T-cell (primary cell): ENCODE measurements around the gene MAPK7. TPM values are rescaled to one million over a fixed set of nuclear protein-coding genes. Genes with fewer than 3 reads are reported as not detected.

Experiments used
- ATAC-seq, 4 experiments: fragments of 200-7000 bp in 3 of 4; fragments of 150-1000 bp in 1 of 4; cut with Tn5 transposase; replicated peaks in 1 of 4; 1 replicate in 3 of 4; 2 replicates in 1 of 4; pipeline ENCODE4 v1.10.0; 2021; ENCODE audit warnings: moderate library complexity in 3 of 4, mild to moderate bottlenecking in 2 of 4, moderate number of reproducible peaks in 1 of 4
- CTCF ChIA-PET, 2 donors: fragments of 300-600 bp; sonication (Branson Sonifier 250); formaldehyde crosslinking; loops; one replicate each; lab custom pipeline; 2022; ENCODE audit warnings: antibody characterized with exemption in 2 of 2; lab: Charles Lee
- POLR2A ChIA-PET, 2 donors: fragments of 300-600 bp; sonication (Branson Sonifier 250); formaldehyde crosslinking; loops; one replicate each; lab custom pipeline; 2022; ENCODE audit warnings: antibody characterized with exemption in 2 of 2; lab: Charles Lee
- DNase-seq, 35 experiments: peaks; one replicate each; pipeline versions ENCODE4 v3.0.0 to v3.0.0-alpha.2; 2013 to 2023
- H3K27ac ChIP-seq: one replicate; pipeline ENCODE4 v1.5.1; 2013; ENCODE audit warnings: low read length
- H3K27me3 ChIP-seq, 2 experiments: replicated peaks in 1 of 2; 1 replicate in 1 of 2; 2 replicates in 1 of 2; pipeline versions ENCODE4 v1.6.1 to v1.7.0; 2013; ENCODE audit warnings: low read length in 1 of 2, mixed read lengths in 1 of 2; ENCODE audit not compliant: control insufficient read depth in 2 of 2, insufficient read depth in 2 of 2; ENCODE audit errors: extremely low read depth in 1 of 2
- H3K36me3 ChIP-seq, 2 donors: 1 replicate in 1 of 2; 2 replicates in 1 of 2; pipeline versions ENCODE4 v1.6.1 to v1.7.0; 2013; ENCODE audit warnings: low read length in 1 of 2; ENCODE audit not compliant: control insufficient read depth in 2 of 2, insufficient read depth in 1 of 2; ENCODE audit errors: extremely low read depth in 1 of 2
- H3K4me1 ChIP-seq, 2 experiments: 1 replicate in 1 of 2; 2 replicates in 1 of 2; pipeline versions ENCODE4 v1.6.1 to v1.7.0; 2013; ENCODE audit warnings: low read length in 2 of 2, mixed read lengths in 1 of 2; ENCODE audit not compliant: insufficient read depth in 2 of 2, control insufficient read depth in 1 of 2; ENCODE audit errors: extremely low read depth in 1 of 2
- H3K4me3 ChIP-seq, 2 donors: 1 replicate in 1 of 2; 2 replicates in 1 of 2; pipeline versions ENCODE4 v1.5.1 to v1.7.0; 2013; ENCODE audit warnings: mild to moderate bottlenecking in 2 of 2, low read length in 1 of 2, moderate library complexity in 1 of 2; ENCODE audit not compliant: control insufficient read depth in 1 of 2; ENCODE audit errors: extremely low read depth in 1 of 2
- H3K9me3 ChIP-seq: 2 replicates; pipeline ENCODE4 v1.7.0; 2013
- H3K27ac Mint-ChIP-seq, 2 donors: one replicate each; pipeline ENCODE4 v1.8.0; 2020 to 2021; ENCODE audit warnings: mild to moderate bottlenecking in 2 of 2, mixed read lengths in 2 of 2
- H3K27me3 Mint-ChIP-seq, 2 donors: one replicate each; pipeline ENCODE4 v1.8.0; 2021 to 2022; ENCODE audit warnings: mixed read lengths in 2 of 2
- H3K36me3 Mint-ChIP-seq: one replicate; pipeline ENCODE4 v1.8.0; 2021; ENCODE audit warnings: mixed read lengths
- H3K4me1 Mint-ChIP-seq, 3 donors: one replicate each; pipeline ENCODE4 v1.8.0; 2020 to 2022; ENCODE audit warnings: mixed read lengths in 3 of 3, mild to moderate bottlenecking in 1 of 3
- H3K4me3 Mint-ChIP-seq, 3 donors: one replicate each; pipeline ENCODE4 v1.8.0; 2020 to 2022; ENCODE audit warnings: mild to moderate bottlenecking in 3 of 3, mixed read lengths in 3 of 3, moderate library complexity in 3 of 3
- H3K9me3 Mint-ChIP-seq, 3 donors: one replicate each; pipeline ENCODE4 v1.8.0; 2020 to 2022; ENCODE audit warnings: mixed read lengths in 3 of 3
- WGBS: methylation state at CpG from one replicate; pipeline ENCODE4 v1.1.5; 2013; ENCODE audit warnings: missing lambda C conversion rate; ENCODE audit not compliant: insufficient coverage; 5-methylcytosine and 5-hydroxymethylcytosine counted together
- total RNA-seq, 35 experiments: library from RNA in 6 of 35; stranded (reverse) in 6 of 35; fragments of 120-200 nt in 1 of 35; gene quantifications; one replicate each; pipeline versions ENCODE4 v1.2.1 to v1.2.4 and lab custom pipeline; 2013 to 2026

The MAPK7 gene
- total RNA-seq, 5 donors from 2014 or later (not counting 1 experiment from before 2014, with no cell fraction given), result 14.6 to 29.8 (median 27.9) TPM

DNA sequence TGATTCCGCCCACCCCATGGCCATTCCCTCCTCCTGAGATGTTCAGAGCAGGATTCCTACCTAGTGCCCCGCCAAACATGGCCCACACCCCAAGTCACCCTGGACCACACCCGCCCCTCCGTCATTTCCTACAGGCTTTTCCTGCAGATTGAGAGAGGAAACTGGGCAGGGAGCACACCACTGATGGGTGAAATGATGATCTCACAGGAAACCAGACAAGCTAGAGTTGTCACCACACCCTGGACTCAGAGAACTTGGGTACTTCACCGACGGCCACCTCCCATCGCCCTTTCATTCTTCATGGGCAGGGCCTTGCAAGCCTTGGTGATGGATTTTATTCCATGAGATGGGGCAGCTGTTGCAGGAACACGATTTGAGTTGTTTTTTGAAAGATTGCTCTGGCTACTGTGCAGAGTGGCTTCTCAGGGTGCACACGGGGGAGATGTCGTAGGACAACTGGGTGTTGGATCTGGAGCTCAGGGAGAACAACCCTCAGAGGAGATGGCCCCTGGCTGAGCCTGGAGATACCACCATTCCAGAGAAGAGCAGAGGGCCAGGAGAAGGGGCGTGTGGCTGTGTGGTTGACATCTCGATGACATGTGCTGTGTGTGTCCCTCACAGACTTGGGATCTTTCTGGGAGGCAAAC is 8.3 kb upstream of the MAPK7 start:
- ChIA-PET CTCF (interaction anchor here in 1 of 2 donors (1.3 kb wide), 1 partner anchor 78 kb away, joined by 3 read pairs; no protein-coding TSS in a partner anchor), POLR2A (no interaction called here)
- Histone ChIP-seq H3K27me3 (peaks cover 0 to 3% of the 10 kb centered on the region in 2 experiments), H3K27ac (peak overlapping the region; percentile 81), H3K4me3 (peak overlapping the region in 1 of 2 donors; percentile 20), H3K36me3 (no peaks in the 10 kb centered on the region), H3K4me1 (peaks cover 15 to 42% of the 10 kb centered on the region in 2 experiments), H3K9me3 (no peaks in the 10 kb centered on the region)
- peaks cover 0 to 4% of the 10 kb centered on the region in 2 donors for H3K27me3 Mint-ChIP-seq
- ATAC-seq, result peak; percentile 46 to 91 (median 83)
- H3K36me3 Mint-ChIP-seq, result no peaks in the 10 kb centered on the region
- H3K9me3 Mint-ChIP-seq, result no peaks in the 10 kb centered on the region
- peak overlapping the region; percentile 83 to 88 for H3K27ac Mint-ChIP-seq
- peaks cover 35 to 50% (median 38%) of the 10 kb centered on the region in 3 donors for H3K4me1 Mint-ChIP-seq
- 71% methylated on average over 6 of the region's 12 CpGs for WGBS
- peak in 17 of 35 experiments; percentile 15 to 61 (median 26) for DNase-seq
- H3K4me3 Mint-ChIP-seq, result peak overlapping the region; percentile 51 to 73 (median 72)

GRCh38 chr17:19370493-19370960 is 7.8 kb upstream of the MAPK7 start:
- Histone ChIP-seq H3K4me1 (peaks cover 15 to 42% of the 10 kb centered on the region in 2 experiments), H3K27ac (peak overlapping the region; percentile 81), H3K9me3 (no peaks in the 10 kb centered on the region), H3K4me3 (no peak overlapping the region), H3K27me3 (no peaks in the 10 kb centered on the region), H3K36me3 (no peaks in the 10 kb centered on the region)
- ChIA-PET POLR2A (no interaction called here), CTCF (interaction anchor here in 1 of 2 donors (1.3 kb wide), 1 partner anchor 77 kb away, joined by 3 read pairs; no protein-coding TSS in a partner anchor)
- H3K27me3 Mint-ChIP-seq, result peaks cover 0 to 4% of the 10 kb centered on the region in 2 donors
- no peaks in the 10 kb centered on the region for H3K9me3 Mint-ChIP-seq
- DNase-seq, result peak in 3 of 35 experiments; percentile 5 to 23 (median 14)
- peak overlapping the region; percentile 83 to 88 for H3K27ac Mint-ChIP-seq
- peak overlapping the region in 2 of 3 donors; percentile 72 to 73 for H3K4me3 Mint-ChIP-seq
- no peaks in the 10 kb centered on the region for H3K36me3 Mint-ChIP-seq
- WGBS, result 24% methylated on average over 7 of the region's 7 CpGs
- ATAC-seq, result peak in 3 of 4 experiments; percentile 20 to 58 (median 37)
- H3K4me1 Mint-ChIP-seq, result peaks cover 35 to 50% (median 38%) of the 10 kb centered on the region in 3 donors

DNA sequence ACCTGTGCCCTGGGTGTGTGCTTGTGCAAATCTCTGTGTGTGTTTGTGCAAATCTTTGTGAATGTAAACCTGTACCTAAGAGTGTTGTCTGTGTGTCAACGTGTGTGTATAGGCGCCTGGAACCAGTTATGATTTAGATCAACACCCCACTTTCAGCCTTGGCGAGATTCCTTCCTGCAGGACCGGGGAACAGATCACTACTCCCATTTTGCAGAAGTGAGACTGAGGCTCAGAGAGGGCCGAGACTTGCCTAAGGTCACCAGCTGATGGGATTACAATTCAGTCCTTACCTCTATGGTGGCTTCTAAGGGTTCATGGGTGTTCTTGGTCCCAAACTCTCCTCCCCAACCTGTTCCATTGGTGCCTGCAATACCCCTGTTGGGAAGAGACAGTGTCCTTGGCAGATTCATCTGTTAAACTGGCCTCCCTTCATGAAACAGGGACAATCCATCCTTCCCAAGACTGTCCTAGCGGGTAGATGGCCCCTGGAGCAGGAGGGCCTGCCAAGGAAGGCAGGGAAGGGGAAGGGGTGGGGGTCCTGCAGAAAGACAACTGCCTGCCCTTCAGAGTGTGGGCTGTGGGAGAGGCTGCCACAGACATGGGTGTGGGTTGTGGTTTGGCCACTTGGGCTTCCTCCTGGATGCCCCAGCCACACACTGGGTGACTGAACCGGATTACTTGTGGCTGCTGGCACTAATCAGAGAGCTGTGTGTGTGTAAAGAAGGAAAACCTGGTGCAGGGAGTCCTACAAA is 6.9 kb upstream of the MAPK7 start:
- no peaks in the 10 kb centered on the region for H3K36me3 ChIP-seq
- no peaks in the 10 kb centered on the region for H3K27me3 Mint-ChIP-seq
- H3K27ac ChIP-seq, result peak overlapping the region; percentile 81
- H3K9me3 Mint-ChIP-seq, result no peaks in the 10 kb centered on the region
- peaks cover 35 to 57% (median 40%) of the 10 kb centered on the region in 3 donors for H3K4me1 Mint-ChIP-seq
- no peaks in the 10 kb centered on the region for H3K36me3 Mint-ChIP-seq
- ChIA-PET POLR2A (no interaction called here), CTCF (interaction anchor here in 1 of 2 donors (1.4 kb wide), 1 partner anchor 9 kb away, joined by 4 read pairs; the partner anchor contains the start of gene B9D1)
- no peaks in the 10 kb centered on the region for H3K9me3 ChIP-seq
- 73% methylated on average over 3 of the region's 7 CpGs for WGBS
- DNase-seq, result no peak
- ATAC-seq, result no peak
- H3K4me3 Mint-ChIP-seq, result peak overlapping the region in 2 of 3 donors; percentile 35 to 72
- no peak overlapping the region for H3K4me3 ChIP-seq
- H3K27me3 ChIP-seq, result no peaks in the 10 kb centered on the region
- H3K27ac Mint-ChIP-seq, result peak overlapping the region; percentile 80 to 83
- peaks cover 15 to 45% of the 10 kb centered on the region in 2 experiments for H3K4me1 ChIP-seq

- WGBS, result 88% methylated on average over 3 of the region's 9 CpGs
- H3K27ac ChIP-seq, result no peak overlapping the region
- ATAC-seq, result no peak
- ChIA-PET CTCF (interaction anchor here in 1 of 2 donors (1.4 kb wide), 1 partner anchor 9 kb away, joined by 4 read pairs; the partner anchor contains the start of gene B9D1), POLR2A (no interaction called here)
- no peak for DNase-seq
- no peaks in the 10 kb centered on the region for H3K27me3 Mint-ChIP-seq
- no peaks in the 10 kb centered on the region for H3K27me3 ChIP-seq
- H3K36me3 ChIP-seq, result no peaks in the 10 kb centered on the region
- H3K27ac Mint-ChIP-seq, result peak overlapping the region; percentile 52 to 55
- H3K36me3 Mint-ChIP-seq, result no peaks in the 10 kb centered on the region
- H3K4me1 Mint-ChIP-seq, result peaks cover 39 to 60% (median 44%) of the 10 kb centered on the region in 3 donors
- H3K4me3 Mint-ChIP-seq, result peak overlapping the region in 1 of 3 donors; percentile 9
- no peaks in the 10 kb centered on the region for H3K9me3 Mint-ChIP-seq
- no peak overlapping the region for H3K4me3 ChIP-seq
- no peaks in the 10 kb centered on the region for H3K9me3 ChIP-seq
- peaks cover 18 to 51% of the 10 kb centered on the region in 2 experiments for H3K4me1 ChIP-seq
Observed at GRCh38 chr17:19372011-19372370, 6.3 kb upstream of the MAPK7 start.

DNA sequence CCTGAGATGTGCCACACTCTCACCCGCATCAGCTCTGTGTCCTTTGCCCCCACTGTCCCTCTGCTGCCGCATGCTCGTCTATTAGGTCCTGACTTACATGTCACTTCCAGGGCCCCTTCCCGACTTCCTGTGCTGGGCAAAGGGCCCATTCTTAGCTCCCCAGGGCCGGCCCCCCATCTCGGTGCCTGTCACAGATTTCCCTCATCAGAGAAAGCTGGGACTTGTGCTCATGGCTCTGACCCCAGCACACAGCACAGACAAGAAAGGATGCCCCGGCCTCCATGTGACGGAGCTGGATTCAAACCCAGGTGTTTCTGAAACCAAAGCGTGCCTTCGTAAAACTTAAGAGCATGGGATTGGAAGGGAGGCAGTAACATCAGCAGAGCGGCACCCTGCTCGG is 5.9 kb upstream of the MAPK7 start:
- Histone ChIP-seq H3K9me3 (no peaks in the 10 kb centered on the region), H3K4me3 (no peak overlapping the region), H3K27ac (no peak overlapping the region), H3K4me1 (peaks cover 21 to 52% of the 10 kb centered on the region in 2 experiments), H3K36me3 (no peaks in the 10 kb centered on the region), H3K27me3 (no peaks in the 10 kb centered on the region)
- Mint-ChIP-seq H3K36me3 (no peaks in the 10 kb centered on the region), H3K27ac (peak overlapping the region in 1 of 2 donors; percentile 55), H3K4me1 (peaks cover 44 to 64% (median 48%) of the 10 kb centered on the region in 3 donors), H3K27me3 (no peaks in the 10 kb centered on the region), H3K4me3 (no peak overlapping the region), H3K9me3 (no peaks in the 10 kb centered on the region)
- ATAC-seq (no peak), DNase-seq (no peak)
- POLR2A ChIA-PET, result no interaction called here
- CTCF ChIA-PET, result interaction anchor here in 1 of 2 donors (1.4 kb wide), 1 partner anchor 10 kb away, joined by 4 read pairs; the partner anchor contains the start of gene B9D1
- 86% methylated on average over 10 of the region's 12 CpGs for WGBS

DNA sequence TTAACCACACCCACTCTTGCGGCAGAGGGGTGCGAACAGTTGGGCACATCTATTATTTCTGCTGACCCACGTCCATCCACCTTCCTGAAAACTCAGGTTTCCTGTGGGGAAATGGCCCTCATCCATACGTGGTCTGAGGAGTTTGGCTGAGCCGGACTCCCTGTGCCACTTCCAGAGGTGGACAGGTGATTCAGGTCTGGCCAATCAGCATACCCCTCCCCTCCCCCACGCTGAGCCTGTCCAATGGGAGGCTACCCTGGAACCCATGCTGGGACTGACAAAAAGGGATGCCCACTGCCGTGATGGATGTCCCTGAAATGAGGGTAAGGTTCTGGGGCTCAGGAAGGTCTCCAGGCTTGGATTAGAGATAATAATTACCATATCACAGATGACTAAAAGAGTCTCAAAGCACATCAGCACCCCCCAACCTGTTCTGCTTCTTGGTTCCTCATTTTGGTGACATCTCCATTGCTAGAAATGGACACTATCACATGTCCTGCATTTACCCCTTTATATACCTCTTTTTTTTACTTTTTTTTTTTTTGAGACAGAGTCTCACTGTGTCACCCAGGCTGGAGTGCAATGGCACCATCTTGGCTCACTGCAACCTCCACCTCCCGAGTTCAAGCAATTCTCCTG is 5.3 kb upstream of the MAPK7 start:
- H3K36me3 Mint-ChIP-seq, result no peaks in the 10 kb centered on the region
- no peak for DNase-seq
- H3K9me3 Mint-ChIP-seq, result no peaks in the 10 kb centered on the region
- ChIA-PET CTCF (no interaction called here), POLR2A (no interaction called here)
- Histone ChIP-seq H3K36me3 (no peaks in the 10 kb centered on the region), H3K9me3 (no peaks in the 10 kb centered on the region), H3K27ac (no peak overlapping the region), H3K4me1 (peaks cover 21 to 52% of the 10 kb centered on the region in 2 experiments), H3K4me3 (no peak overlapping the region), H3K27me3 (no peaks in the 10 kb centered on the region)
- H3K27me3 Mint-ChIP-seq, result no peaks in the 10 kb centered on the region
- H3K4me3 Mint-ChIP-seq, result no peak overlapping the region
- ATAC-seq, result no peak
- no peak overlapping the region for H3K27ac Mint-ChIP-seq
- whole genome bisulfite sequencing, result 93% methylated on average over 5 of the region's 8 CpGs
- peaks cover 44 to 66% (median 50%) of the 10 kb centered on the region in 3 donors for H3K4me1 Mint-ChIP-seq
